Activated effector memory CD4-positive, alpha-beta T cell treated with Interleukin-2 at 50 U/mL for 16 hours (primary cell): ENCODE measurements around the gene PWWP2B.

ENCODE experiments used
- DNase-seq: peaks from one replicate; pipeline ENCODE4 v3.0.0-alpha.2; 2020

The PWWP2B gene

GRCh38 chr10:132461683-132462231 is 64.8 kb downstream of the PWWP2B start:
- DNase-seq: no peak

- DNase-seq: no peak
These were observed 65.7 kb downstream of the PWWP2B start for GRCh38 chr10:132462463-132463332.

DNA sequence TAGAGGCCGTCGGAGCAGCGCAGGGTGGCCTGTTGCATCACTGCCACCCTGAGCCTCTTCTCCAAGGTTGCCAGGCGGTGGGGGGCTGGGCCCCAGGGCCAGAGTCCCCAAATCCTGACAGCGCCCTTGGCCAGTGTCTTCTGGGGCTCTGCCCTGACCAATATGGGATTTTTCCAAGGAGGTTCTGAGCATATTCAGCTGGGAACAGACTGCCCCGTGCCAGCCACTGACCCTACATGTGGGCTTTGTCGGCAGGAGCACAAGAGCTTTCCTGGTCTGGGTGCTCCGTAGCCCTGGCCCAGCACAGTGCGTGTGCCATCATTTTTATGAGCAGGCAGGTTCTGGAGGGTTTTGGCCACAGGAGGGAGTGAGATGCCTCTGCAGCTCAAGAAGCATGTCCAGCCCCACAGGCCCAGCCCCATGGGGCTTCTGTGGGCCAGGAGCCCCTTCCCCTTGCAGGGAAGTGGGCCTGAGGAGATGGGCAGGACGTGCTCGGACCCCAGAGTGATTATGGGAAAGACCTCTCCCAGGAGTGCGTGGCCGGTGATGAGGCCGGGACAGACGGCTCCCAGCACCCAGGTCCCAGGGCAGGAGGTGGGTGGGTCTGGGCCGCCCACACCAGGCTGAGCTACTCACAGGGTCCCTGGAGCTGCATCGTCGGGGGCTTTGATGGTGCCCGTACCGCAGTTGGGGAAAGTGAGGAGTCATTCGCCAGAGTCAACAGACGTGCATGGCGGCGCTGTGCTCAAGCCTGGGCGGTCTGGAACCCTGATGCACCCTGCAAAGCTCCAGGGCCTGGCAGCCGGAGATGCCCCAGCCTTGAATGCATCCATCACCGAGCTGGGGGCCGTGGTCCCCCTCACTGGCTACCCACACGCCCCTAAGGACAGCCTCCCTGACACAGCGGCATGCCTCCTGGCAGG is 66.6 kb downstream of the PWWP2B start:
- DNase-seq: no peak

GRCh38 chr10:132464256-132465192 is 67.5 kb downstream of the PWWP2B start:
- no peak for DNase-seq

DNA sequence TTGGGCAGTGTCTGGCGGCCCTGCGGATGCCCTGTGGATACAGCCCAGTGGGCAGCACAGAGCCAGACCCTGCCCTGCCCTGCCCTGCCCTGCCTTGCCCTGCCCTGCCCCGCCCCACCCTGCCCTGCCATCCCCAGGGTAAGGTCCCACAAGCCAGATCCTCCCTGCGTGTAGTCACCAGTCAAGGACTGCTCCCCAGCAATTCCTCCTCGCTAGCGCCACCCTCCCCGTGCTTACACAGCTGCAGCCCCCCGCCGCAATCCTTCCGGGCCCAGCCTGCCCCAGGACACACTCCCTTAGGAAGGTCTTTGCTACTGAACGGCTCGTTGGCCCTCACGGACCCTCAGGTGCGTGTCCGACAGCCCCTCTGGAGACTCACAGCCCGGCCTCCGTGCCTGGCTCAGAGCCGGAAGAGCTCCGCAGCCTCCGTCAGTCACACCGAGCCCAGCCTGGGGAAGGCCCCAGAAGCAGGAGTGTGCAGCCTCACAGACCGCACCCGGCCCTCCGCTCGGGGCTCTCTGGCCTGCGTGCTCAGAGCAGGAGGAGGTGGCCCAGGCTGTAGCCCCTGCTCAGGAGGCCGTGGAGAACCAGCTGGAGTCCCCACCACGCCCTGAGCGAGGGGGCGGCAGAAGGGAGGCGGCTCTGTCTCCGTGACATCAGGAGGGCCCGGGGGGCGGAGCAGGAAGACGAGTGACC is 68.3 kb downstream of the PWWP2B start:
- no peak for DNase-seq

DNA sequence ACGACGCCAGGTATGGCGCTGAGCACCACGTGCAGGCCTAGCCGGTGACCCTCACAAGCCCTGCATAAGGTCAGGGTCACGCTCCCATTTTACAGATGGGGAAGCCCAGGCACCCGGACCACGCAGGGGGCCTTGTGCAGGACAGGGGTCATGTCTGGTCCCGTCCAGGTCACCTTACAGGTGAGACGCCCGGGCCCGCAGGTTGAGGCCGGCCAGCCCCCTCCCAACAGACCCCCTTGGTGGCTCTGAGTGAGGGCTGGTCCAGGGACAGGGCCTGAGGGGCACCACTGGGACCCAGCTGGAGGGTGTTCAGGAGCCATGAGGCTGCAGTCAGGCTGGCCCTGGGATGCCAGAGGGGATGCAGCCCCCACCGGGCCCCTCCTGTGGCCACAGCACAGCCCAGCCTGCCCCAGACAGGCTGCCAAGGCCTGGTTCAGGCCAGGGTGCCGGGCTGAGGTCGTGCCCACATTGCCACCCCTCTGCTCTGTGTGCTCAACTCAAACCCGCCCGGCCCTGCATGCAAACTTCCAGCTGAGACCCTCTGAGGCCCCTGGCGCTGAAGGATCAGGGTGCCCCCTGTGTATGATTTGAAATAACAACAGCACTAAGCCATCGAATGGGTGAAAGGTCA is 69.0 kb downstream of the PWWP2B start:
- no peak for DNase-seq

GRCh38 chr10:132466520-132467463 is 69.8 kb downstream of the PWWP2B start:
- no peak for DNase-seq
